NOMO-1 treated with dmso at 0.1 percent for 144 hours (cell line): Measurements from ENCODE around the gene CCDC92B.

Source experiments
- DNase-seq: peaks from one replicate; lab custom pipeline; 2025; ENCODE audit not compliant: unreplicated experiment; lab: John Stamatoyannopoulos, UW

The CCDC92B gene

DNA sequence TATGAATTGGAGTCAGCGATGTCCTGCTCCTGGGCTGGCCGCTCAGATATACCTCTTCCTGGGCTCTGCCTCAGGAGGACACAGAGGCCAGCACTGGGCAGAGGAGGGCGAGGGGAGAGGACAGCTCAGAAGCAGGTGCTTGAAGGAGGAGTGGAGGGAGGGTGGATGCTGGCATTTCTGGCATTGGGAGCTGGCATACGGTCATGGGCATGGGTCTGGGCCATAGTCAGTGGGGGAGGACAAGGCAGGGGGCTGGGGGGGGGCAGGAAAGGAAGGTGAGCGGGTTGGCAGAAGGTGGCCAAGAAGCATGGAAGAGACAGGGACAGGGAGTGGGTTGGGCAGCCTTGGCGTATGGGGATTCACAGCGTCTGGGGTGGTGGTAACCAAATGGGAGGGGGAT lies 30.1 kb upstream of the CCDC92B start:
- no peak for DNase-seq

DNA sequence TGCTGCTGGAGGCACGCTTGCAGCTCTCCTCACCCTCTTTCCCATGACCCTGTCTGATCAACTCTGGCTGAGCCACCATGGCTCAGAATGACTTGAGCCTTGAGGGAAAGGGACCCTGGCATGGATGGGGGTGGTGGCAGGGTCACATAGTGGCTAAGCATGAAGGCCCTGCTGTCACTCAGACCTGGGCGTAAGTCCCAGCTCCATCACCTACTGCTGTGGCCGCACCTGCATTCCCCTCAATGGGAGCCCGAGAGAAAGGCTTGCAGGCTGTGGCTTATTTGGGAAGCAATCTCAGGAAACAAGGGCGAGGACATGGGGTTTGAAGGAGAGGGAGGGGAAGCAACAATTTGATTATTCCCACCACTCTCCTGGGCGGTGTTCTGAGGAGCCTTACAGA lies 29.0 kb upstream of the CCDC92B start:
- DNase-seq, result no peak

DNA sequence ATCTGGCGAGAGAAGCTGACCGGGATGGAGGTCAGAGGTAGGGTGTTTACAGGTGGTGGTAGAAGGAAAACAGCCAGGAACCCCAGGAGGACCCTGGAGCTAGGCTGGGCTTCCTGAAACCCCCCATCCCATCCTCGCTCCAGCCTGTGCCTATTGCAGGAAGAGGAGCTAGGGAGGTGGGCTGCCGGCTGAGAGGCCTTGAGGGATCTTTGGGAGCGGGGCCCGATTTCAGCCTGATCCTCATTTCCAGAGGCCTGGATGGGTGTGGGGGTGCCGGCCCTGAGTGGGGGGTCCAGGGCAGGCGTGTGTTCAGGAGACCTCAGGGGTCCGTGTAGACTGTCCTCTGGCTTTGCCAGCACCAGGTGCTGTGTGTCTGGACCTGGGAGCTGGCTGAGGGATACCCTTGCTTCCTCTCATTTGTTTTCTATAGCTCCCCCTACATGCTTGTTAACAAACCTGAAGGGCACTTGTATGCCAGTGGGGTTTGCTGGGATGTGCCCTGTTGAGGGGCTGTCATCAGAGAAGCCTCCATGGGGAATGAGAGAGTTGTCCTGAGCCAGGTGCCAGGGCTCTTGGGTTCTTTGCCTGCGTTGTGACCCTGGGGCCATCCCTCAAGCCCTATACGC lies 27.9 kb upstream of the CCDC92B start:
- DNase-seq, result no peak

DNA sequence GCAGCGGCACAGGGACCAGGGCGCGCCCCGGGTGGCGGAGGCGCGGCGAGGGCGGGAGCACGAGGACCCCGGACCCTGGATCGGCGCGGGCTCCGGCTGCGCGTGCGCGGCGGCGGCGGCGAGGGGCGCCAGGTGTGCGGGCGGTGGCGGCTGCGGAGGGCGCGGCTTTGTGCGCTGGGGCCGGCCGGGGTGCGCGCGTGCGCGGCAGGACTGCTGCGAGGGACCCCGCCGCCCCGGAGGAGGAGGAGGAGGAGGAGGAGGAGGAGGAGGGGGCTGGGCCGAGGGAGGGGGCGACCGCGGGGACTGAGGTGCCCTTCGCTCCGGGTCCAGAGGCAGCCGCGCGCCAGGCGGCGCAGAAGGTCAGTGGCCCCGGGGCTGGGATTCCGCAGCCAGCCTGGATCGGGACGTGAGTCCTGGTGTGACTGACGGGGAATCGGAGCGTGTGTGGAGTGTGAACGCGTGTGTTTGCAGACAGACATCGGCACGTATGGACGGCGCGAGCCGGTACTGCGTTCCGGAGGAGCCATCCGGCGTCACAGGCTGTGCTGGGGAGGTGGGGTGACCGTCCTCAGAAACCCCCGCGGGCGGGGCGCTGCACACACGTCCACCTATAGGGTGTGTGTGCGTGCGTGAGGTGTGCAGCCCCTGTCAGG lies 27.3 kb upstream of the CCDC92B start:
- DNase-seq, result no peak

DNA sequence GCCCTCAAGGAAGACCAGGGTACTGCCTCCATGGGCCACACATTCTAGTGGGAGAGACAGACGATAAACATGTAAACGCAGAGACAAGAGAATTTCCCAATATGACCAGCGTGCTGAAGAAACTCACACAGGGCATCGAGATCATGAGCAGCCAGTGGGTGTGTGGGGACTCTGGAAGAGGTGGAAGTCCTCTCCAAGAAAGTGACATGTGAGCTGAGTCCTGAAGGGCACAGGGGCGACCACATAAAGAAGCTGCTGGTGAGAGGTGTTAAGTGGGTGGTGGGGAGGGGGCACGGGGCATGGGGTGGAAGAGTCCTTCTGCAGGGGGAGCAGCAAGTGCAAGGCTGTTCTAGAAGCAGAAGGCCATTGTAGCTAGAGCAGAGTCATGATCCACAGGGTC lies 25.8 kb upstream of the CCDC92B start:
- no peak for DNase-seq

DNA sequence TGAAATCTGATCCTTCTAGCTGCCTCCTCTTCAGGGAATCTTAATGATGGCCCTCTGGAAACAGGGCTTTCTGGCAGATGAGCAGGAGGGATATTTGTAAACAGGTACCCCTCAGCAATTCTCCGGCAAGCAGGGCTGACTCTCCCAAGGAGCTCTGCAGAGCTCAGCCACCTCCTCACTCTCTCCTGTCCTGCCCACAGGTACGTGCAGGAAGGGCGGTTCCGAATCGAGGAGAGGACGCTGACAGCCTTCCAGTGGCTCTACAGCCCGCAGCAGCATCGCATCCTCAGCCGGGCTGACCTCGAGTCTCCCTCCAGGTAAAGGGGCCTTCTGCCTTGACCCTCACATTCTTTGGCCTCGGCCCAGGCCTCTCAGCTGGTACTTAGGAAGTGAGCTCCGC lies 20.7 kb upstream of the CCDC92B start:
- no peak for DNase-seq

DNA sequence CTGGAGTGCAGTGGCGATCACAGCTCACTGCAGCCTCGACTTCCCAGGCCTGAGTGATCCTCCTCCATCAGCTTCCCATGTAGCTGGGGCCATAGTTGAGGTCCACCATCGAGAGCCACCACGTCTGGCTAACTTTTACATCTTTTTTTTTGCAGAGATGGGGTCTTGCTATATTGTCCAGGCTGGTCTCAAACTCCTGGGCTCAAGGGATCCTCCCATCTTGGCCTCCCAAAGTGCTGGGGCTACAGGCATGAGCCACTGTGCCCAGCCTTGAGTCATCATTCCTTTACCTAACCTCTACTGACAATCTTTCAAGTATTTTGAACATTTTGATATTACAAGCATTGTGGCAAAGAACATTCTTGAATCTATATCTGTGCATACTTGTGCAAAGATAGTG lies 9.4 kb upstream of the CCDC92B start:
- DNase-seq, result no peak

DNA sequence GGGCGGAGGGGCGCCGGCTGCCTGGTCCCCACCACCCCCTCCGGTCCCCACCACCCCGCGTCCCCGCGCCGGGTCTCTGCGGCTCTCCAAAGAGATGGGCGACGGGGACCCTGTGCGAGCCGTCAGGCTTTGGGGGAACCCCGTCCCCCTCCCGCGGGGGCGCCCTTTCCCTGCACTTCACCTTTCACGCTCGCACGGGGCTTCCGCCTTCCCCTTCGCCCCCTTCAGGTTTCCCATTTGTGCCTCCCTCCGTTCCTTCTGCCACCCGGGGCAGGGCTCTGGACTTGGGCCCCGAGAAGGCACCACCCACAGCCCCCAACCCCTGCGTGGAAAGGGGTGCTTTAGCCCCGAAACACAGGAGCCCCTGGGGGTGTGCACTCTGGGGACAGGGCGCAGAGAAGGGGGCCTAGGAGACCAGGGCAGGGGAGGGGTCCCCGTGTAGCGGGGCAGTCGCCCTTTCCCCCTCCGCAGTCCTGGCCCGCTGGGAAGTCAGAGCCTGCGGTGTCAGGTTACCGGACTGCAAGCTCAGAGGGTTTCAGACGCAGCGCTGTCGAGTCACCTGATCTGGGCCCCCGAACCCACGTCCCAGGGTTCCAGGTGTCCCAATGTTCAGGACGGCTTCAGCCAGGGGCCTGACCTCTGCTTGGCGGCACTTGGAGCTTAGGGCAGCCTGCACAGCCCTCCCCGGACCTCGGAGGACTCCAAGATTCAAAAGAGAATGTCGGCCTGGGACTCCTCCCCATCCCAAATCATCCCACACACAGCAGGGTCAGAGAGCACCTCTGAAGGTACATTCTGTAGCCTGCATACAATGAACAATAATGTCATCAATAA lies 6.7 kb upstream of the CCDC92B start:
- no peak for DNase-seq

DNA sequence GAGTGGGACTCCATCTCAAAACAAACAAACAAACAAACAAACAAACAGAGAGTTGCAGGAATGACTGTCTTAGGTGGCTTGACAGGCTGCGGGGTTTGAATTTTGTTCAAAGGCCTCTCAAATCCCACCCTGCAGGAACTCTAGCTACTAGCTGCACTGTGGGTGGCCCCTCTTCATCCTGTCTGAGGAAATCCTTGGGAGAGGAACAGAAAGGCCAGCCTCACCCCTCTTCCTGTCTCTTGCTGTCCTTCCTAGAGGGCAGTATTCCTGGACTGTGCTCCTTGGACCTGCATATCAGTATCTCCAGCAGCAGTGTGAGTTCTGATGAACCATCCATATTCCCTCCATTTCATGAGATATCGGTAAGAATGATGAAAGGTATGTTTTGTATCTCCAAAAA lies 2.0 kb upstream of the CCDC92B start:
- DNase-seq, result no peak

DNA sequence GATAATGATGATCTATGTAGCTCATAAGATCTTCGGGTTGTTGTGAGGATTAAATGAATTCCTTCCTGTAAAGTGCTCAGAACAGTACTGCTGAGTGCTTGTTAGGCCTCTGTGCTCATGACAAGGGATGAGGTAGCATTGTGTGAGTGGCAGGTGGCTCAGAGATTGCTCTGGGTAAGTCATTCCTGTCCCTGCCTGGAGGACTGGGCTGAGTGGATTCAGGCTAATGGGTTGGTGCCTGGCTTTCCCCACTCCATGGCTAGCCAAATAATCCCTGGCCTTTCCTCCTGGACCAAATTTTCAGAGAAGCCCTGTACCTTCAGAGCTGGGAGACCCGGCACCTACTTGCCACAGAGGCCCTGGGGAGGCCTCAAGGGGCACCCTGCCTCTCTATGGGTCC lies 1.3 kb upstream of the CCDC92B start:
- DNase-seq, result no peak

DNA sequence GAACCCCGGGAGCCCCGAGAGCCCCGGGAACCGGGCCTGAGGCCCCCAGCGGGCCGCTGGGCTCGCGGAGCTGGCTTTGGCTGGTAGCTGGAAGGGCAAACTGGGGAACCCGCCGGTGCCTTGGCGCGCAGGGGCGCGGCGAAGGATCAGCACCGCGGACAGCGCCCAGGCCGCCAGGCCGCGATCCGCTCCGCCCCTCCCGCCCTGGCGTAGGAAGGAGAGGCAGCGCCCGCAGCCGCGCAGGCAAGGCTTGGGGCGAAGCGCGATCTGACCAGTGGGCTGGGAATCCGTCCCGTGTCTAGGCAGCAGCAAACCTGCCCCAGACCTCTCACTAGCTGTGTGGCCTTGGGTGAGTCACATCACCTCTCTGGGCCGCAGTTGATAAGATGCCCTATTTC lies 331 bp upstream of the CCDC92B start:
- DNase-seq, result peak; percentile 37

DNA sequence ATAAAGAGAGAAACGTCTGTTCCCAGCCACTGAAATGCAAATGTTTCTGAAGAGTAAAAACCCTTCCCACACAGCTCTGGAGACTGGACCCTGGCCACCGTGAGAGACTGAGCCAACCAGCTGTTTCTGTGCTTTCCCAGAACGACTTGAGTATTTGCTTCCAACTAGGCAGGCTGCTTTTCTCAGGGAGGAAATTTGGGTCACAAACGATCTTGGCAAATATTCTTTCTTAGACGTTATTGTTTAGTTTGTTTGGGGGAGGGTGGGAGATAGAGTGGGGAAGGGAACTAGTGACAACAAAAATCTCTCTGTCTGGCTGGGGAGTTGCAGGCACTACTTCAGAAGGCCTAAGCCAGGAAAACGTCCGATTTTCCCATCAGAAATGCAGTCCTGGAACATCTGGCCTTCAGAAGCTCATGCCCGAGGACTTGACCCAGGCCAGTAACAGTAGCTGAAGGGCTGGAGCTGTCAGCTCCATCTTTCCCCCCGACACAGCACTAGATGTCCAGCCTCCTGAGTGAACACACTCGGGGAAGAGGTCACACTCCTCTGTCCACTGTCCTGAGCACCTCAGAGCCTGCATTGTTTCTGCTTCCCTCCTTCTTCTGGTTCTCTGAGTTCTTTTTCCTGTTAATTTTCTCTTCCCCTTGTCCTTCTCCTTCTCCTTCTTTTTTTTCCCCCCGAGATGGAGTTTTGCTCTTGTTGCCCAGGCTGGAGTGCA lies 4.0 kb downstream of the CCDC92B start:
- no peak for DNase-seq

DNA sequence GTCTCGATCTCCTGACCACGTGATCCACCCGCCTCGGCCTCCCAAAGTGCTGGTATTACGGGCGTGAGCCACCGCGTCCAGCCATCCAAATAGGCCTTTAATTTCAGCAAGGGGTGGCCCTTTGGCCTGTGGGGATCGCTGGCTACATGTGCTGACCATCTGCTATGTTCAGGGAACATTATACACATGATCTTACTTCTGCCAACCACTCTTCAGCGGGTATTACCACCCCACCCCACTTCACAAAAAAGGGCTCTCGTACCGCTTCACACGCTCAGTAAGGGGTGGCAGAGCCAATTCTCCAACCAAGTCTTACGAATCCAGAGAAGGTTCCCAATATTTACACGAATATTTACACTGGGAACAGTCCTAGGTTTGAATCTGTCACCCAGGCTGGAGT lies 11.8 kb downstream of the CCDC92B start:
- DNase-seq, result no peak

DNA sequence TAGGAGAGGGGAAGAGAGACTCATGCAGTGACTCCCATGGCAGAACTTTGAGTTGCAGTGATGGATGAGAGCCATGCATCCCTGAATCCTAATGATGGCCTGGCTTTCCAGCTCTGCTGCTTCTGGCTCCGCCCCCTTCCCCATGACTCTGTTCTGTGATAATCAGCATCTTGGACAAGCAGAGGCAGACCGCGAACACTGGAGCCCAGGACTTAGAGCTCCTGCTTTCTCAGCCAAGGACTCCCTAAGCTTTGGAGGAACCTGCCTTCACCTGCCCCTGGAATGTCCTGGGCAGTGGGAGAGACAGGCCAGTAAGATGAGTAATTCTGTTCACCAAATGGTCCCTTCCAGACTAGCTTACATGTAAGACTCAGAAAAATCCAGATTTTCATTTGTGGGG lies 12.5 kb downstream of the CCDC92B start:
- no peak for DNase-seq

DNA sequence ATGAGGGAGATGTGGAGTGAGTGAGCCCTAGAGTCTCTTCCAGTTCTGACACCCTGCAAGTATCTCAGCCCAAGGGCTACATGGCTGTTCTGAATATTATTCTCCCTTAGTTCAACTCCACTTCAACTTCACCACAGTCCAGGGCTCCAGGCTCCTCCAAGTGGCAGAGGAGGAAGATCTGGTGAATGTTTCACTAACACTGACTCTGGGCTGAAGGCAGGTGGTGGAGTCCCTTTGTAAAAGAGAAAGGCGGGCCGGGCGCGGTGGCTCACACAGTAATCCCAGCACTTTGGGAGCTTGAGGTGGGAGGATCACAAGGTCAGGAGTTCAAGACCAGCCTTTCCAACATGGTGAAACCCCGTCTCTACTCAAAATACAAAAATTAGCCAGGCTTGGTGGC lies 13.6 kb downstream of the CCDC92B start:
- DNase-seq, result no peak

DNA sequence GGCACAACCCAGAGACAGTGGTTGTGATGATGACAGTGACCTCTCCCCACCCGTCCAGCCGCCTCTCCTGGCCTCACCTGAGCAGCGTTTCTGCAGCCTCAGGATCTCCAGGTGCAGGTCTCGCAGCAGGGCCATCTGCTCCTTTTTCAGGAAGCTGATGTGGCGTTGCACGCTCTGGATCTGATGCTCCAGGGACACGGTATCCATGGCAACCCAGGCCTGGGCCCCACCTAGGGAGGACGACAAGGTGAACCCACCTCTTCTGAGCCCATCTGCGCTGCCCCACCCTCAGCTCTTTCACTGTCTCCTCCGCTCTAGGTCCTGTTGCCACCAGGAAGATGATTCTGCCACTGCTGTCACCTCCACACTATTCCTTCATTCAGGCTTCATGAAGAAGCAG lies 14.5 kb downstream of the CCDC92B start:
- no peak for DNase-seq

DNA sequence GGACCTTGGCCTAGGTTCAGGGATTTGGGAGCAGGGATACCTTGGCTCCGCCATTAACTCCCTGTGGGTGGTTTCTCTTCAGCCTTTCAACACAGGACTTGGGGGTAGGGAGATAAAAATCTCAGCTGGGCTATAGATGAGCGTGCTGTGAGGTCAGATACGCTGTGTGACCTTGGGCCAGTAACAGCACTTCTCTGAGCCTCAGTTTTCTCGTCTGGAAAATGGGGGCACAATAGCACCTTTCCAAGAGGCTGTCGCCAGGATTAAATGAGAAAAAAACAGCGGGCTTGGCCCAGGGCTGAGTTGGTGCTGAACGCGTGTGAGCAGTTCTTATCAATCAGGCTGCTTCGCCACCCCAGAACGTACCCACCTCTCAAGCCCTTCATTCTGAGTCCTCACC lies 17.6 kb downstream of the CCDC92B start:
- no peak for DNase-seq

DNA sequence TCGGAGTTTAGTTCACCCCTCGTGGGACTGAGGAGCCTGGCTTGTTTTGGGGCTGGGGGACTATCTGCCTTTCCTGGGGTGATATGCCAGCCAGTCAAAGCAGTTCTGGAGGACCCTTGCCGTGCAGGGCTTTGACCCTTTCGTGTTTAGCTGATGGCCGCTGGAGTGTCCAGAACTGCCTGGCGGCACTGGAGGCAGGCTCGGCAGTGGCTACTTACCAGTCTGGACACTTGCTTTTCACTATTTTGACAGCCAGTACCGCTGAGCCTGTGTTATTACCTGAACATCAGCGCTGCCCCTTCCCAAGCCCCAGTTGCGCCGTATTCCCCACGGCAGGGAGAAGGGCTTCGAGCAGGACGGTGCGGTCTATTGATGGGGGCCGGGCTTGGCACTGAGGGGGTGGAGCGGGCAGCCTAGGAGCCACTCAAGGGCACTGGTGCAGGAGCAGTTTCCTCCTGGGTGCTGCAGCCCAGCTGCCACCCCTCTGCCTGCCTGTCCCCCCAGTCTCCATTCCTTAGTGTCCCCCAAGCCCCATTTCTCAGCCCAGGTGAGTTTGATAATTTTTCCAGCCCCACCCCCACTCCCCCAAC lies 18.6 kb downstream of the CCDC92B start:
- DNase-seq, result no peak

DNA sequence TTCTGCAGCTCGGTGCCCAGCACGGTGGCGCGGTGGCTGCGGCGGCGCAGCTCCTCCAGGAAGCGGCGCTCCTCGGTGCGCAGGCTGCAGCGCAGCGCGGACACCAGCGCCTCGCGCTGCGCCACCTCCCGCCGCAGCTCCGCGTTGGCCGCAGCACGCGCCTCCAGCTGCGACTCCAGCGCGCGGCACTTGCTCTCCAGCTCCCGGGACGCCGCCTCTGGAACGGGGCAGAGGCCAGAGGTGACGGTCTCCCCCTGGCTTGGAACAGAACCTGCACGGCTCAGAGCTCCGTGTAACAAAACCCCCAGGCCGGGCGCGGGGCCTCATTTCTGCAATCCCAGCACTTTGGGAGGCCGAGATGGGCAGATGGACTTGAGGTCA lies 24.7 kb downstream of the CCDC92B start:
- no peak for DNase-seq

DNA sequence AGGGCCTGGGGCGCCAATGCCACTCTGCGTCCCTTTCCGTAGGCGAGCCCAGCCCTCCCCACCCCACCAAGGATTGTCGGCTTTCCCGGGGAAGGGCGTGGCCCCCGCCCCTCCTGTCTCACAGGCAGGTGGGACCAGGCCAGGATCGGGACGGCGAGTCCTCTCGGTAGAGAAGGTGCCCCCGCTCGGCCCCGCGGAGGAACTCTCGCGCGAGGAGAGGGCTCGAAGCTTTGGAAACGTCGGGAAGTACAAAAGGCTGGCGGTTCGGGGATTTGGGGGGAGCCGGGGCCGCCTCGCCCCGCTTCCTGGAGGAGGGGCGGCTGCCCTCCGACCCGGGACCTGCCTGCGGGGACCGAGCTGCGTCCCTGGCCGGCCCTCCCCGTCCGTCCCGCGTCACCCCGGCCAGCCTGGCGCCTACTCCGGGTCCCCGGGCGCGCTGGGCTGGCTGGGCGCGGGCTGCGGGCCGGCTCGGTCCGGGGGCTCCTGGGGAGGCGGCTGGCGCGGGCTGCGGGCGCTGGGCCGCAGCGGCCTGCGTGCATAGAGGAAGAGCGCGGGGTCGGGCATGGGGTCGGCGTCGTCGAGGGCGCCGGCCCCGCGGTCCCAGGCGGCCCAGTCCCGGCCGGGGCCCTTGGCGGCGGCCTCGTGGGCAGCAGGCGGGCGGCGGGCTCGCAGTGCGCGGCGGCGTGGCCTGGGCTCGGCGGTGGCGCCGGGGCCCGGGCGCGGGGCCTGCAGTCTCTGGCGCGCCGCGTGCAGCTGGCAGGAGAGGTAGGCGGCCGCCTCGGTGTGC lies 25.3 kb downstream of the CCDC92B start:
- DNase-seq, result no peak
